ENCODE data around the gene CD5L.

Gene CD5L

GRCh38 chr1:157806431-157807149 is 35.0 kb downstream of the CD5L start:
- no peak for DNase-seq

- DNase-seq, result no peak
Measured at GRCh38 chr1:157803851-157804250, 37.8 kb downstream of the CD5L start.

- DNase-seq, result no peak
Measured at GRCh38 chr1:157799996-157800395, 41.6 kb downstream of the CD5L start.

- DNase-seq, result no peak
Measured at GRCh38 chr1:157798211-157798610, 43.4 kb downstream of the CD5L start.

GRCh38 chr1:157785248-157785647 is 56.4 kb downstream of the CD5L start:
- DNase-seq, result no peak

GRCh38 chr1:157784801-157785200 is 56.8 kb downstream of the CD5L start:
- no peak for DNase-seq

- no peak for DNase-seq
Measured at GRCh38 chr1:157782931-157783330, 58.7 kb downstream of the CD5L start.

- DNase-seq, result no peak
Measured at GRCh38 chr1:157781048-157781447, 60.6 kb downstream of the CD5L start.
